ENCODE data around the gene TRIM54.
"Not testable (repeated sequence)": the region's sequence is repeated elsewhere in the genome, so short reads cannot be mapped to it uniquely, and the experiment has no call there.

TRIM54 gene

DNA sequence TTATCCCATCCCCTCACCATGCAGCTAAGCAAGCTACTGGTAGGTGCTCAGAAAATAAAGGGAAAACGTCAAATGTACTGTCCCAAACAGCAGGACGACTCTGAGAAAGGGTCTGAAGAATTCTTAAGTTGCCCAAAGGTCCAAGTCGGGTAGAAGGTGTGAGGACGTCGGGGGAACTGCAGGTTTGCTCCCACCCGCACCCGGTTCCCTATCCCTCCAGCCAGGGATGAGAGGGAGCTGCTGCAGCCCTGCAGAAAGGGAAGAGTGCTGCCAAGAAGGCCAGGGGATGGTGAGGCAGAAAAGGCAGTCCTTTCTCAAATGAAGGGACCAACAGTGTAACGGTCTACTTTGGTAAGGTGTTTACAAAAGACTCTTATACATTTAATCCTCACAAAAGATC, 32.9 kb downstream of the TRIM54 start:
- no peak for DNase-seq (ENCODE audit: low read depth)
- TF ChIP-seq, protein P1, sequence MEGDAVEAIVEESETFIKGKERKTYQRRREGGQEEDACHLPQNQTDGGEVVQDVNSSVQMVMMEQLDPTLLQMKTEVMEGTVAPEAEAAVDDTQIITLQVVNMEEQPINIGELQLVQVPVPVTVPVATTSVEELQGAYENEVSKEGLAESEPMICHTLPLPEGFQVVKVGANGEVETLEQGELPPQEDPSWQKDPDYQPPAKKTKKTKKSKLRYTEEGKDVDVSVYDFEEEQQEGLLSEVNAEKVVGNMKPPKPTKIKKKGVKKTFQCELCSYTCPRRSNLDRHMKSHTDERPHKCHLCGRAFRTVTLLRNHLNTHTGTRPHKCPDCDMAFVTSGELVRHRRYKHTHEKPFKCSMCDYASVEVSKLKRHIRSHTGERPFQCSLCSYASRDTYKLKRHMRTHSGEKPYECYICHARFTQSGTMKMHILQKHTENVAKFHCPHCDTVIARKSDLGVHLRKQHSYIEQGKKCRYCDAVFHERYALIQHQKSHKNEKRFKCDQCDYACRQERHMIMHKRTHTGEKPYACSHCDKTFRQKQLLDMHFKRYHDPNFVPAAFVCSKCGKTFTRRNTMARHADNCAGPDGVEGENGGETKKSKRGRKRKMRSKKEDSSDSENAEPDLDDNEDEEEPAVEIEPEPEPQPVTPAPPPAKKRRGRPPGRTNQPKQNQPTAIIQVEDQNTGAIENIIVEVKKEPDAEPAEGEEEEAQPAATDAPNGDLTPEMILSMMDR (conservative IDR thresholded peaks at IDR 0.05; ENCODE audit: low read length) = no peak
- H3K4me3 ChIP-seq (ENCODE audit: low read length) = no peak overlapping the region

DNA sequence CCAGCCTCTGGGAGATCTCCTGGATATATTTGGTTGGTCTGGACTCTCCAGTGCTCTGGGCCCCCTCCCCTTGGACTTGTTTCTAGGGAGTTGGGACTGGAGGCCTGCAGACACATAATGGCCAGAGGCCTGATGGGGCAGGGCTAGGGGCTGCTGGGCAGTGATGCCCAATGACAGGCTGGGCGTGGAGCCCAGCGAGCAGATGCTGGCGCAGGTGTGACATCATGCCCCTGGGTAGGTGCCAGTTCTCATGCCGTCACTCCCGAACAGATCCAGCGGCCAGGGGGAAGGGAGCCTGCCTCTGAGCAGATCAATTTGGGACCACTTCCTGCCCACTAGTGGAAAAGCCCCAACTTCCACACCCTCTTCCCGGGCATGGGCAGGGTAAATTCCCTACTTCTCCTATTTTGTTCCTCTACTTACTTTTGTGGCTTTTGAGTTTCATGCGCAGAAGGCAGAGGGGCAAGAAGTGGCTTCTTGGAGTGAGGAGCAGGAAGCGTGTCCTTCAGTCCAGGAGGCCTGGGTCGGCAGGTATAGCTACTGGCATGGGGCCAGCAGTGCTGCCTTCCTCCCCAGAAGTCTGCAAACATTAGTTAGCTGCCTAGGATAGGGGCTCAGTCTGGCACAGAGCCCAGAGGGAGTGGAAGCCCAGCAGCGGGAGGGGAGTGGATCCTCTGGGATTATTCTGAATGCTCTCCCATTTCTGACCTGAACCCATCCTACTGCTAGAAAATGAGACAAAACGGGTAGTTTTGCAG, 34.6 kb downstream of the TRIM54 start:
- TF ChIP-seq, protein P1 (conservative IDR thresholded peaks at IDR 0.05; ENCODE audit: low read length) = no peak
- DNase-seq (ENCODE audit: low read depth) = no peak
- no peak overlapping the region for H3K4me3 ChIP-seq (ENCODE audit: low read length)

DNA sequence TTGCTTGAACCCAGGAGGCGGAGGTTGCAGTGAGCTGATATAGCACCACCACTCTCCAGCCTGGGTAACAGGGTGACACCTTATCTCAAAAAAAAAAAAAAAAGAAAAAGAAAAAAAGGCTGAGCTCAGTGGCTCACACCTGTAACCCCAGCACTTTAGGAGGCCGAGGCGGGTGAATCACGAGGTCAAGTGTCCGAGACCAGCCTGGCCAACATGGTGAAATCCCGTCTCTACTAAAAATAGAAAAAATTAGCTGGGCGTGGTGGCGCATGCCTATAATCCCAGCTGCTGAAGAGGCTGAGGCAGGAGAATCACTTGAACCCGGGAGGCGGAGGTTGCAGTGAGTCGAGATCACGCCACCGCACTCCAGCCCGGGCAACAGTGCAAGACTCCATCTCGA, 37.6 kb downstream of the TRIM54 start:
- not testable (repeated sequence) for DNase-seq (ENCODE audit: low read depth); H3K4me3 ChIP-seq (ENCODE audit: low read length)

DNA sequence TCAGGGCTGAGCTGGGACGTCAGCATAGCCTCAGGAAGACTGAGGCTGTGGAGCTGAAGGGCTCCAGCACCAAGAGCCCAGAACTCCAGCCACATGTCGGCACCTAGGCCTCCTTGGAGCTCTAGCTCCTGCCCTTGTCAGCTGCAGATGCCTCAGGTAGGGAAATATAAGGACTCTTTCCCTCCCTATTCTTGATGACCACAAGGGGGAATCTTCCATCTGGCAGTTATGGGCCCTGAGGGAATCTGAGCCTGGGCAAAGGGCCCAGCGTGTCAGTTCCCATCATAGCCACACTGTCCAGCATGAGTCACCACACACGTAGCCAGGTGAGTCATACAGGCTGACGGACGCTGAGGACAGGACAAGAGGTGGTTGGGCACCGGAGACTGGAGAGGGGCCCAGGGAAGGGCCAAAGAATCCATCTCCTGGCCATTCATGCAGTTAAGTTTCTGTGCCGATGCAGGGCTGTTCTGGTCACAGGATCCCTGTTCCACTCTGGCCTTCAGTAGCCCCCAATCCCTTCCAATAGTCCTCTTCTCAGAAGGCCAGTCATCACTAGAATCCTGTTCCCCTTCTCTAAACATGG, 38.8 kb downstream of the TRIM54 start:
- DNase-seq (ENCODE audit: low read depth) = peak; percentile 98
- TF ChIP-seq, protein P1 (conservative IDR thresholded peaks at IDR 0.05; ENCODE audit: low read length) = peak; percentile 71
- H3K4me3 ChIP-seq (ENCODE audit: low read length) = peak overlapping the region; percentile 15

DNA sequence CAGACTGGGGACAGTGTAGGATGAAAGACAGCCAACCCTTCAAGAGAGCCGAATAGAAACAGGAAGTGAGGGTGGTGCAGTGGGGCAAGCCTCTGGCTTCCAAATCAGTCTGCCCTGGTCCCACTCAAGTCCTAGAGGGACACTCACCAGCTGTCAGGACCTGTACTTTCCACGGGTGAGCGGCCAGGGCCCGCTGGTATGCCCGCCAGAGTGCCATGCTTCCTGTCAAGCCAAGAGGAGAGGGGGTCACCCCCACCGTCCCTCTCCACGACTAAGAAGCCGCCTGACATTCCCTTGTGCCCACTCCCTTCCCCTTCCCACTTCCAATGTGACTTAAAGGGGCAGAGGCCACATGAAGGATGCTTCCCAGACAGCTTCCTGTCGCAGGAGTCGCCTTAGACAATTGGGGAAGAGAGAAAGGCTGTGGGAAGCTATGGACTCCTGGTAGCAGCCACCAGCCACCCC, 40.1 kb downstream of the TRIM54 start:
- peak; percentile 17 for DNase-seq (ENCODE audit: low read depth)
- H3K4me3 ChIP-seq (ENCODE audit: low read length) = peak overlapping the region; percentile 98
- TF ChIP-seq, protein P1 (conservative IDR thresholded peaks at IDR 0.05; ENCODE audit: low read length) = no peak

DNA sequence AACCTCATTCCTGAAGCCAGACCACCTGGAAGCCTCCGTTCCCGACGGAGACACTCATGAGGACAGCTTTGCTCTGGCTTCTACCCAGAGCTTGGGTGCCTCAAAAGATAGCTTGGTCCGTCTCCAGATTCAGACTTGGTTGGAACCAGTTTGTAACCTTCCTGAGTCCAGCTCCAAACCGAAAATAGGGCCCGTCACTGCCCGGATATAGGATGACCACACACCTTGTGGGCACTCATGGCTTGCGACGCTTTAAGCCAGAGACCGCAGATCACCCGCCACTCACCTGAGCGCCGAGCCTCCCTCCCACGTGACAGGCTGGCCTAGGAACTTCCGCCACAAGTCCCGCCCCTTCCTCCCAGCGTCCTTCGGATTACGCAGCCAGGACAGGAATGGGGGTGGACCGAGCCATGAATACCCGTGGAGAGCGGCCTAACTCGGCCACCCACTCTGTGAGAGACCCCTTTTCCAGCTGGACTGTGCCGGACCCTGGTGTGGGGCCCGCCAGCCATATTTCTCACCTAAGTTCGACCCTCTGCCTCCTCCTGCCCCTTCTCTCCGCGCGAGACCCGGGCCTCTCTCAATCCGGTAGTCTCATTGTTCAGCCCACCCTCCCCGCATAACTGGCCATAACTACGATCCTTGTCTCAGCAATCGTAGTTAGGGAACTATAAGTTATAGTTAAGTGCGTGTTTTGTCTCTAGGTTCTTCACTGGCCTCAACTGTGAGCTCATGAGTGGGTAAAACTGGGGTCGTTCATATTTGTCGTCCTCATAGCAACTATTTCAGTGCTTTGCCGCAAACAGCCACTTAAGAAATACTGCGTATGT, 40.8 kb downstream of the TRIM54 start, which contains the start of gene MPV17:
Gene MPV17 (minus strand): TSS at position 332 of the 830 bp plus-strand sequence. CDS start 580 bp downstream, outside the sequence.
- H3K4me3 ChIP-seq (ENCODE audit: low read length) = peak within 1 kb of the TSS; percentile 98
- peak; percentile 92 for DNase-seq (ENCODE audit: low read depth)
- TF ChIP-seq, protein P1 (conservative IDR thresholded peaks at IDR 0.05; ENCODE audit: low read length) = no peak

DNA sequence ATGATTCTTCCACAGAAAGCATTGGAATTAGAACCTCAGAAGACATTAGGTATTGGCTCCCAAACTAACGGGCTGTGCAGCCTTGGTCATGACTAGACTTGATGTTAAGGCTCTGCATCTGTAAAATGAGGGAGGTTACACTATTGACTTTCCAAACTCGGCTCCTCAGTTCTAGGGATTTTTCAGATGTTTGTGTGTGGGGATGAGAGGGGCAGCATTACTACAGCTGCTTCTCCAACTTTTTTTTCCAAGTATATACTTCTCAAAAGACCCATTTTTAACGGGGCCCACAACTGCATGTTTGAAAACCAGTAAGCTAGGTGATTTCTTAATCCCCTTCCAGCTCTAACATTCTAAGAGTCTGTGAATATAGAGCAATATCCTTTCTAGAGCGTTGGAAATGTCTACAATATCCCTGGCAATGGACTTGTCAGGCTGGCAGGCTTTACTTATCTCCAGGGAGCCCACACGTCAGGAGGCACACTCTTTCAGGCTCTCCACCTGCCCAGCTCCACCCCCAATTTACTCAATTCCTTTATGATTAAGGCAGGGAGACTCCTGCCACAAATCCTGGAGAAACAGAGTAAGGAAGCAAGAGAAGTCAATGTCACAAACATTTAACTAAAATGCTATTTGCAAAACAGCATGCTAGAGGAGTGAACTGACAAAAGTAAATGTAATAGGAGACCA, 41.5 kb downstream of the TRIM54 start:
- peak overlapping the region; percentile 98 for H3K4me3 ChIP-seq (ENCODE audit: low read length)
- TF ChIP-seq, protein P1 (conservative IDR thresholded peaks at IDR 0.05; ENCODE audit: low read length) = no peak
- no peak for DNase-seq (ENCODE audit: low read depth)

Measured in AG10803 (cell line).